IPS-20b (cell line): ENCODE data around the gene C1QTNF9.

Experiments
- H3K27ac ChIP-seq: one replicate; pipeline ENCODE4 v1.5.1; 2013; ENCODE audit warnings: low read length
- H3K27me3 ChIP-seq: 2 replicates; pipeline ENCODE4 v1.6.1; 2013; ENCODE audit warnings: mild to moderate bottlenecking, low read length, inconsistent platforms; ENCODE audit not compliant: insufficient read depth
- H3K36me3 ChIP-seq: 2 replicates; pipeline ENCODE4 v1.6.1; 2013; ENCODE audit warnings: low read depth, mild to moderate bottlenecking, inconsistent platforms, low read length, moderate library complexity; ENCODE audit not compliant: insufficient read depth
- H3K4me1 ChIP-seq: 2 replicates; pipeline ENCODE4 v1.6.1; 2013; ENCODE audit warnings: mild to moderate bottlenecking, control low read depth, inconsistent platforms, low read length, moderate library complexity; ENCODE audit not compliant: insufficient read depth
- H3K4me3 ChIP-seq: 2 replicates; pipeline ENCODE4 v1.5.1; 2013; ENCODE audit warnings: mild to moderate bottlenecking, low read length, inconsistent platforms
- H3K9ac ChIP-seq: 2 replicates; pipeline ENCODE4 v1.6.1; 2013; ENCODE audit warnings: low read depth, mild to moderate bottlenecking, inconsistent platforms, low read length, moderate library complexity
- H3K9me3 ChIP-seq: 2 replicates; pipeline ENCODE4 v1.6.1; 2013; ENCODE audit warnings: mild to moderate bottlenecking, low read depth, low read length, inconsistent platforms; ENCODE audit not compliant: insufficient read depth

C1QTNF9 gene

GRCh38 chr13:24272452-24273161 lies 36.8 kb upstream of the C1QTNF9 start:
- H3K27ac ChIP-seq: no peak overlapping the region

GRCh38 chr13:24273926-24274325 lies 35.5 kb upstream of the C1QTNF9 start:
- no peak overlapping the region for H3K27ac ChIP-seq

More at GRCh38 chr13:24272452-24273161, 36.8 kb upstream of the C1QTNF9 start:
- H3K36me3 ChIP-seq: no peaks in the 10 kb centered on the region
- no peaks in the 10 kb centered on the region for H3K9me3 ChIP-seq
- H3K9ac ChIP-seq: no peak overlapping the region
- no peaks in the 10 kb centered on the region for H3K4me1 ChIP-seq
- H3K27me3 ChIP-seq: no peaks in the 10 kb centered on the region
- no peak overlapping the region for H3K4me3 ChIP-seq

GRCh38 chr13:24274452-24275021 lies 34.8 kb upstream of the C1QTNF9 start:
- H3K27me3 ChIP-seq: no peaks in the 10 kb centered on the region
- H3K9ac ChIP-seq: no peak overlapping the region
- no peaks in the 10 kb centered on the region for H3K9me3 ChIP-seq
- no peaks in the 10 kb centered on the region for H3K4me1 ChIP-seq
- no peak overlapping the region for H3K27ac ChIP-seq
- H3K4me3 ChIP-seq: no peak overlapping the region
- no peaks in the 10 kb centered on the region for H3K36me3 ChIP-seq

More at GRCh38 chr13:24273926-24274325, 35.5 kb upstream of the C1QTNF9 start:
- Histone ChIP-seq H3K4me1 (no peaks in the 10 kb centered on the region), H3K9me3 (no peaks in the 10 kb centered on the region), H3K9ac (no peak overlapping the region), H3K27me3 (no peaks in the 10 kb centered on the region), H3K4me3 (no peak overlapping the region), H3K36me3 (no peaks in the 10 kb centered on the region)

- H3K9me3 ChIP-seq: no peaks in the 10 kb centered on the region
- no peak overlapping the region for H3K4me3 ChIP-seq
- no peaks in the 10 kb centered on the region for H3K4me1 ChIP-seq
- no peak overlapping the region for H3K9ac ChIP-seq
- H3K27me3 ChIP-seq: no peaks in the 10 kb centered on the region
- no peak overlapping the region for H3K27ac ChIP-seq
- no peaks in the 10 kb centered on the region for H3K36me3 ChIP-seq
Observed at GRCh38 chr13:24275041-24275440, 34.3 kb upstream of the C1QTNF9 start.

- H3K27me3 ChIP-seq: no peaks in the 10 kb centered on the region
- no peaks in the 10 kb centered on the region for H3K4me1 ChIP-seq
- no peaks in the 10 kb centered on the region for H3K36me3 ChIP-seq
- no peak overlapping the region for H3K9ac ChIP-seq
- no peaks in the 10 kb centered on the region for H3K9me3 ChIP-seq
- no peak overlapping the region for H3K27ac ChIP-seq
- no peak overlapping the region for H3K4me3 ChIP-seq
Observed at GRCh38 chr13:24276306-24276705, 33.1 kb upstream of the C1QTNF9 start.

GRCh38 chr13:24276861-24277260 lies 32.5 kb upstream of the C1QTNF9 start:
- H3K4me1 ChIP-seq: no peaks in the 10 kb centered on the region
- no peak overlapping the region for H3K4me3 ChIP-seq
- no peaks in the 10 kb centered on the region for H3K27me3 ChIP-seq
- H3K9ac ChIP-seq: no peak overlapping the region
- H3K36me3 ChIP-seq: no peaks in the 10 kb centered on the region
- H3K27ac ChIP-seq: no peak overlapping the region
- no peaks in the 10 kb centered on the region for H3K9me3 ChIP-seq

GRCh38 chr13:24277761-24278160 lies 31.6 kb upstream of the C1QTNF9 start:
- no peaks in the 10 kb centered on the region for H3K9me3 ChIP-seq
- H3K9ac ChIP-seq: no peak overlapping the region
- no peaks in the 10 kb centered on the region for H3K36me3 ChIP-seq
- no peaks in the 10 kb centered on the region for H3K4me1 ChIP-seq
- no peaks in the 10 kb centered on the region for H3K27me3 ChIP-seq
- no peak overlapping the region for H3K4me3 ChIP-seq
- no peak overlapping the region for H3K27ac ChIP-seq

GRCh38 chr13:24279327-24280110 lies 29.9 kb upstream of the C1QTNF9 start:
- Histone ChIP-seq H3K27me3 (no peaks in the 10 kb centered on the region), H3K4me1 (no peaks in the 10 kb centered on the region), H3K9me3 (no peaks in the 10 kb centered on the region), H3K36me3 (peaks cover under 1% of the 10 kb centered on the region; the same call in 1 of the 2 replicates), H3K27ac (no peak overlapping the region), H3K9ac (no peak overlapping the region), H3K4me3 (no peak overlapping the region)

GRCh38 chr13:24280720-24281119 lies 28.7 kb upstream of the C1QTNF9 start:
- Histone ChIP-seq H3K27me3 (no peaks in the 10 kb centered on the region), H3K36me3 (peaks cover 6% of the 10 kb centered on the region; the same call in 1 of the 2 replicates), H3K4me3 (no peak overlapping the region), H3K27ac (no peak overlapping the region), H3K4me1 (no peaks in the 10 kb centered on the region), H3K9me3 (no peaks in the 10 kb centered on the region), H3K9ac (no peak overlapping the region; the same call in 1 of the 2 replicates)

- Histone ChIP-seq H3K4me1 (no peaks in the 10 kb centered on the region), H3K27me3 (no peaks in the 10 kb centered on the region), H3K36me3 (peaks cover 12% of the 10 kb centered on the region), H3K4me3 (no peak overlapping the region), H3K9ac (no peak overlapping the region), H3K27ac (no peak overlapping the region), H3K9me3 (no peaks in the 10 kb centered on the region)
Observed at GRCh38 chr13:24281188-24282008, 28.0 kb upstream of the C1QTNF9 start.

- Histone ChIP-seq H3K4me1 (no peaks in the 10 kb centered on the region), H3K4me3 (no peak overlapping the region), H3K9me3 (no peaks in the 10 kb centered on the region), H3K36me3 (peaks cover 20% of the 10 kb centered on the region), H3K27ac (no peak overlapping the region), H3K27me3 (no peaks in the 10 kb centered on the region), H3K9ac (no peak overlapping the region)
Observed at GRCh38 chr13:24282256-24282655, 27.1 kb upstream of the C1QTNF9 start.
